HG03095 (cell line): Measurements from ENCODE around the gene DSCAML1.
"Not testable (repeated sequence)": the region's sequence is repeated elsewhere in the genome, so short reads cannot be mapped to it uniquely, and the experiment has no call there.

ENCODE experiments used
- ATAC-seq: cut with Tn5 transposase; IDR thresholded peaks from one replicate; pipeline ENCODE4 v1.9.1; 2021; ENCODE audit warnings: moderate library complexity; ENCODE audit not compliant: unreplicated experiment

DSCAML1 gene

GRCh38 chr11:117766026-117766425 lies 31.0 kb downstream of the DSCAML1 start:
- ATAC-seq, result no peak

GRCh38 chr11:117765068-117765467 lies 31.9 kb downstream of the DSCAML1 start:
- ATAC-seq, result no peak

- not testable (repeated sequence) for ATAC-seq
Observed at GRCh38 chr11:117763465-117763864, 33.6 kb downstream of the DSCAML1 start.

GRCh38 chr11:117761993-117762392 lies 35.0 kb downstream of the DSCAML1 start:
- ATAC-seq, result no peak

- no peak for ATAC-seq
Observed at GRCh38 chr11:117759305-117759704, 37.7 kb downstream of the DSCAML1 start.

GRCh38 chr11:117754030-117754429 lies 43.0 kb downstream of the DSCAML1 start:
- ATAC-seq, result no peak

- ATAC-seq, result no peak
Observed at GRCh38 chr11:117752721-117753237, 44.2 kb downstream of the DSCAML1 start.

GRCh38 chr11:117752071-117752470 lies 44.9 kb downstream of the DSCAML1 start:
- no peak for ATAC-seq

- ATAC-seq, result no peak
Observed at GRCh38 chr11:117750916-117751662, 45.9 kb downstream of the DSCAML1 start.

GRCh38 chr11:117750357-117750756 lies 46.7 kb downstream of the DSCAML1 start:
- ATAC-seq, result no peak

- no peak for ATAC-seq
Observed at GRCh38 chr11:117749541-117749910, 47.5 kb downstream of the DSCAML1 start.

- no peak for ATAC-seq
Observed at GRCh38 chr11:117748771-117749540, 48.1 kb downstream of the DSCAML1 start.

GRCh38 chr11:117747892-117748291 lies 49.1 kb downstream of the DSCAML1 start:
- ATAC-seq, result no peak

- no peak for ATAC-seq
Observed at GRCh38 chr11:117745346-117745745, 51.7 kb downstream of the DSCAML1 start.

- no peak for ATAC-seq
Observed at GRCh38 chr11:117744471-117745150, 52.4 kb downstream of the DSCAML1 start.

GRCh38 chr11:117743121-117743815 lies 53.7 kb downstream of the DSCAML1 start:
- no peak for ATAC-seq

GRCh38 chr11:117738246-117738957 lies 58.6 kb downstream of the DSCAML1 start:
- no peak for ATAC-seq

GRCh38 chr11:117735350-117735977 lies 61.6 kb downstream of the DSCAML1 start:
- no peak for ATAC-seq

- ATAC-seq, result no peak
Observed at GRCh38 chr11:117734601-117735024, 62.4 kb downstream of the DSCAML1 start.

- no peak for ATAC-seq
Observed at GRCh38 chr11:117733316-117733715, 63.7 kb downstream of the DSCAML1 start.
